Nephron (organoid): ENCODE measurements around the gene ELP4.

Experiments
- H3K27ac Mint-ChIP-seq, 3 experiments: 2 replicates each; pipeline ENCODE4 v1.8.0; 2020; ENCODE audit warnings: mixed read lengths in 3 of 3, mild to moderate bottlenecking in 2 of 3, moderate library complexity in 1 of 3
- H3K27me3 Mint-ChIP-seq: 2 replicates; pipeline ENCODE4 v1.8.0; 2021; ENCODE audit warnings: low read depth, mild to moderate bottlenecking, moderate library complexity, mixed read lengths
- H3K36me3 Mint-ChIP-seq: 2 replicates; pipeline ENCODE4 v1.8.0; 2020; ENCODE audit warnings: low read depth, mixed read lengths
- H3K4me1 Mint-ChIP-seq: 2 replicates; pipeline ENCODE4 v1.8.0; 2020; ENCODE audit warnings: mixed read lengths
- H3K4me3 Mint-ChIP-seq, 3 experiments: 2 replicates each; pipeline ENCODE4 v1.8.0; 2020; ENCODE audit warnings: mild to moderate bottlenecking in 3 of 3, mixed read lengths in 3 of 3, moderate library complexity in 2 of 3
- H3K9me3 Mint-ChIP-seq: 2 replicates; pipeline ENCODE4 v1.8.0; 2020; ENCODE audit warnings: mixed read lengths
- TF ChIP-seq, protein P1 (sequence below), 3 experiments: fragments of 200-600 bp; sonication (generic); IDR thresholded peaks; one replicate each; pipeline ENCODE4 v1.5.0; 2021; ENCODE audit warnings: antibody characterized with exemption in 3 of 3; ENCODE audit not compliant: unreplicated experiment in 3 of 3

The ELP4 gene

DNA sequence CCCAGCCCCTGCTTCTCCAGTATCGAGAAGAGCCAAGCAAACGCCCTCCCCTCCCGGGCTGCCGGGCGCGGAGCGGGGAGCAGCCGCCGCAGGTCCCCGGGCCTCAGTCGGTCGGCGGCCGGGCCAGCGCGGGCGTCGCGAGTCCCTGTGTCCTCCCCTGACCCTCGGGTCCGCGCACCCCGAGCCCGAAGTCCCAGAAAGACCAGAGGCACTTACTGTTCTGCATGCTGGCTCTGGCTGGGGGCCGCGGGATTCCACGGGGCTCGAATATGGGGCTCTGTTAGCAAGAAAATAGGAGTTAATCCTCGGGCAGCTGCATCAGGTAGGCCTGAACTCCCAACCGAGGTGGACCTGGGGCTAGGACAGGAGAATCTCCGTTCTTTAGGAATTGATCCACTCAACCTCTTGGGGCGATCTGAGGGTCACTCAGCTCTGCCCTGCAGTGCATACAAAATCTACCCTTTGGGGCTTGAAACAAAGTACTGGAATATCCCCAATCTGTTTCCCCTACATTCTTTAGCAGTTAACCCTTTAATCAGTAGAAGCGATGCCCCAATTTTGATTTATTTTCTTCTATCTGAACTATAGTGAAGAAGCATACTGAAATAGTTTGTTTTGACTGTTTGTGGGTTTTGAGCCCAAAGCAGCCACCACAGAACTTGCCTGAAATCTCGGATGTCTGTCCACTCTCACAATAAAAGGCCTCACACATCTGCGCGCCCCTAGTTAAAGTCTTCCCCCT, 296.8 kb downstream of the ELP4 start:
- H3K36me3 Mint-ChIP-seq = no peaks in the 10 kb centered on the region
- H3K9me3 Mint-ChIP-seq = peaks cover 12% of the 10 kb centered on the region
- H3K4me1 Mint-ChIP-seq = peaks cover 41% of the 10 kb centered on the region
- TF ChIP-seq, protein P1, sequence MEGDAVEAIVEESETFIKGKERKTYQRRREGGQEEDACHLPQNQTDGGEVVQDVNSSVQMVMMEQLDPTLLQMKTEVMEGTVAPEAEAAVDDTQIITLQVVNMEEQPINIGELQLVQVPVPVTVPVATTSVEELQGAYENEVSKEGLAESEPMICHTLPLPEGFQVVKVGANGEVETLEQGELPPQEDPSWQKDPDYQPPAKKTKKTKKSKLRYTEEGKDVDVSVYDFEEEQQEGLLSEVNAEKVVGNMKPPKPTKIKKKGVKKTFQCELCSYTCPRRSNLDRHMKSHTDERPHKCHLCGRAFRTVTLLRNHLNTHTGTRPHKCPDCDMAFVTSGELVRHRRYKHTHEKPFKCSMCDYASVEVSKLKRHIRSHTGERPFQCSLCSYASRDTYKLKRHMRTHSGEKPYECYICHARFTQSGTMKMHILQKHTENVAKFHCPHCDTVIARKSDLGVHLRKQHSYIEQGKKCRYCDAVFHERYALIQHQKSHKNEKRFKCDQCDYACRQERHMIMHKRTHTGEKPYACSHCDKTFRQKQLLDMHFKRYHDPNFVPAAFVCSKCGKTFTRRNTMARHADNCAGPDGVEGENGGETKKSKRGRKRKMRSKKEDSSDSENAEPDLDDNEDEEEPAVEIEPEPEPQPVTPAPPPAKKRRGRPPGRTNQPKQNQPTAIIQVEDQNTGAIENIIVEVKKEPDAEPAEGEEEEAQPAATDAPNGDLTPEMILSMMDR (IDR thresholded peaks at IDR 0.05; ENCODE audit: unreplicated experiment in 3 of 3) = no peak
- peak overlapping the region in 1 of 3 experiments; percentile 7 for H3K4me3 Mint-ChIP-seq
- H3K27me3 Mint-ChIP-seq = peaks cover 100% of the 10 kb centered on the region
- H3K27ac Mint-ChIP-seq = no peak overlapping the region

DNA sequence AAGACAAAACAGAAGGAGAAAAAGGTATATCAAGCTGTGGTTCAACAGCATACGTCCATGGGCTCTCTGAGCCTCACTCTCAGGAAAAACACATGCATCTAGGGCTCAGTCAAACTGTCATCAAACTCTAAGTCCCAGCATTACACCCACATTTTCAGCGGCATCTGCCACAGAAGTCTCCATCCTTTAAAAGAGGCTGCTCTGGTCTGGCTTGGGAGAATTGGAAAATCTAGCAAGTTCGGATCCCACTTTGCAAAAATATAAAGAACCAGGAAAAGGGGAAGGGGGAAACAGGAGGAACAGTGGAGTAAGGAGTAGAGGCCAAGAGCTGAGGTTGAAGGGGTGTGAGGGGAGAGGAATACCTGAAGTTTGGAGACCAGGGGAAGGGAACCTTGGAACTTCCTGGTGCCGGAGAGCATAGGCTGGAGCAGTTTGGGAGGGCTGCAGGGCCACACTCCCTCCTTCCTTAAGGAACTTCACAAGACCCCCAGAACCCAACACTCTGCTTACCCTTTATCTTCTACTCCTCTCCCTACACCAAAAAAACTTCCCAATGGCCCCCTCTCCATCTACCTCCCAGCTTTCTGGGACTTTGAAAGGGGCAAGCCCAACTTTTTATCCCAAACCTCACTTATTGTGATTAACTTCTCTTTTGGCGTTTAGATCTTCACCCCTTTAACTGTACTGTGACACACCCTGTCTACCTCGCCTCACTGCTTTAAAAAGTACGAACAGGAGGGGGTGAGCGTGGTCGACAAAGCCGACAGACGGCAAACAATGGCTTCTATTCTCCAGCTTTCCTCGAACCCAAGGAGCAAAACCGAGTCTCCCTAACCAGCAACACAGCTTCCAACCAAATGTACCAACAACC, 297.6 kb downstream of the ELP4 start:
- TF ChIP-seq, protein P1 (IDR thresholded peaks at IDR 0.05; ENCODE audit: unreplicated experiment in 3 of 3) = no peak
- H3K27ac Mint-ChIP-seq = no peak overlapping the region
- H3K9me3 Mint-ChIP-seq = peaks cover 12% of the 10 kb centered on the region
- H3K36me3 Mint-ChIP-seq = no peaks in the 10 kb centered on the region
- H3K27me3 Mint-ChIP-seq = peaks cover 100% of the 10 kb centered on the region
- peaks cover 46% of the 10 kb centered on the region for H3K4me1 Mint-ChIP-seq
- peak overlapping the region in 2 of 3 experiments; percentile 7 to 8 for H3K4me3 Mint-ChIP-seq

DNA sequence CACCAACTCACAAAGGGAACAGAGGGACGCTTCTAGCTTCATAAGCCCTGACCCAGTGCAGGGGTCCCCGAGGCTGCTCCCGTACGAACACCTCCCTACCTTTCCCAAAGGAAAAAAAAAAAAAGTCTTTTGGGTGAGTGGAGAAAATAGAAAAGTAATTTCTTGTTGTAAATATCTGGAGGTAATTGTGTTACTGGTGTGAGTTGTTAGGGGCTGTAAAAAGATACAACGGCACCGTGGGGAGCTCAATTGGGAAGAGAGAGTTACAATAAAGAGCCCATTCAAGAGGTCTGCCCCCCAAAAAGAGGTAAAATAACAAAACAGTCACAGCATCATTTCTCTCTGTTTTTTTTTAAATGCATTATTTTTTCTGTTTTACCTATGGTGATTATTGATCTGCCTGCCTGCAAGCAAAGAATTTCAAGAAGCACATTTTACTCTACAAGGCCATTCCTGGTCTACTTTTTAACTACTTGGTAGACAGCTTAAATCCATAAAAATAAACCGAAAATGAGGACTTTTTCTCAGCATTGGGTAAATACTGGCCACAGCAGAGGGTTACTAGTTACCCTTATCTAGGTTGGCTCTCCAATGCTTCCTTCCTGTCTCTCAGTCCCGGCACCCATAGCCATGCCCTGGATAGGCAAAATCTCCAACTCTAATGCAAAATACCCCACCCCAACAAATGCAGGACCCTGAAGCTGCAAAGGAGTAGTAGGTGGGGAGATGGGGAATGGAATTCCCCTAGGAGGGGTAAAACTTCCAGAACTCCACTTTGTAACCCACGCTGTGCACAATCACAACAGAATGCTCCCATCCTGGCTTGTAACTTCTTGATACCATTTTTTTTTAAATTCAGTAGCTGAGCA, 298.5 kb downstream of the ELP4 start:
- Mint-ChIP-seq H3K36me3 (no peaks in the 10 kb centered on the region), H3K4me3 (peak overlapping the region in 1 of 3 experiments; percentile 8), H3K27me3 (peaks cover 100% of the 10 kb centered on the region), H3K27ac (no peak overlapping the region), H3K9me3 (peaks cover 12% of the 10 kb centered on the region), H3K4me1 (peaks cover 50% of the 10 kb centered on the region)
- TF ChIP-seq, protein P1 (IDR thresholded peaks at IDR 0.05; ENCODE audit: unreplicated experiment in 3 of 3) = no peak

DNA sequence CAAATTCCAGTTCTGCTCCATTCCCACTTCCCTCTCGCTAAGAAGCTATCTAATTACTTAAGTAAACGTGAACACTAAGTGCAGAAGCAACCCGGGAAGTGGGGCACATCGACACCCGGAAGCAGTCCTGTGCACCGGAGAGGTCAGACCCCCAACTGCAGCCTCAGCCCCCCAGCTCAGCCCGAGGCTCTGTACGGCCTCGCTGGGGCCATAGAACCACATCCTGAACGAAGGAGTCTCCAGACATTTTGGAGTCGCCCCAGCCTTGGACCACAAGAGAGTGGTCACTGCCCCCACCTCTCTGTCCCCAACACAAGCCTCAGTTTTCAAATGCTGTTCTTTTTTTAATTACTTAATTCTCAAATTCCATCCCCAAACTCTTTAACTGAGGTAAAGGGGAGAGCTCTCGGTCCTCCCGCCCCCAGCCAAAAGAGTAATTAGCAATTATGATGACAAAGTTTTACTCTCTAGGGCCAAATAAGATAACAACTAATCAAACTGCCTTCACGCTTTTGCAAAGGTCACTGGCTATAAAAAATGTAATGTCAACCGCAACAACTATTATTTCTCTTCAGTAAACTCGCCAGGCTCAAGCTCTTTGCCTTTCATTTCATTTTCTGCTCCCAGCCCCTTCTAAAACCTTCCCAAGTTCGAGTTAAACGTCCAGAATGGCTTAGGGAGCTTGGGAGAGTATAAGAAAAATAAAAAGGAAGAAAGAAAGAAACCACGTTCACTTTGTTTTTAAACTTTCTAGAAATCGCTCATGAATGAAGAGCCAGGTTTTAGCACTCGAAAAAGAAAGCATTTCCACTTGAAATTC, 299.4 kb downstream of the ELP4 start:
- Mint-ChIP-seq H3K27me3 (peaks cover 100% of the 10 kb centered on the region), H3K9me3 (peaks cover 7% of the 10 kb centered on the region), H3K4me1 (peaks cover 46% of the 10 kb centered on the region), H3K27ac (no peak overlapping the region), H3K36me3 (no peaks in the 10 kb centered on the region), H3K4me3 (peak overlapping the region; percentile 49 to 73 (median 69))
- TF ChIP-seq, protein P1 (IDR thresholded peaks at IDR 0.05; ENCODE audit: unreplicated experiment in 3 of 3) = no peak

DNA sequence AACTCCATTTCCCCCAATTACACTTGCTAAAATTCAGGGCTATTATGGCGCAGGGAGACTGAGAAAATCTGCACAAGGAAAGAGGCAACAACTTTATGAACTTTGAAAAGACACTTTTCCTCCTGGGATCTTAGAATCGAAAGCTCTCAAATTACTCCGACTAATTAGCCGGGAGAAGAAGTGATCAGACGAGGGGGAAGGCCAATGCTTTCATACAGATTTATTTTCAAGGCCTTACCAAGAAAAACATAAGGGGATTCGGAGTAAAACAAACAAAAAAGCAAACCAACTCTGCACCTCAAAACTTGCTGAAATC, 299.9 kb downstream of the ELP4 start:
- peaks cover 99% of the 10 kb centered on the region for H3K27me3 Mint-ChIP-seq
- TF ChIP-seq, protein P1 (IDR thresholded peaks at IDR 0.05; ENCODE audit: unreplicated experiment in 3 of 3) = no peak
- H3K4me1 Mint-ChIP-seq = peaks cover 40% of the 10 kb centered on the region
- H3K27ac Mint-ChIP-seq = no peak overlapping the region
- H3K36me3 Mint-ChIP-seq = no peaks in the 10 kb centered on the region
- peak overlapping the region; percentile 49 to 73 (median 69) for H3K4me3 Mint-ChIP-seq
- H3K9me3 Mint-ChIP-seq = peaks cover 7% of the 10 kb centered on the region
